Activated naive CD8-positive, alpha-beta T cell treated with anti-CD3 and anti-CD28 coated beads, Interleukin-2, amount 10 ng/mL, durations not matched to agents 7 days and 5 days (primary cell): ENCODE measurements around the gene ZHX3. TPM values are rescaled to one million over a fixed set of nuclear protein-coding genes. Genes with fewer than 3 reads are reported as not detected.

Experiments
- ATAC-seq: fragments of 150-1000 bp; cut with Tn5 transposase; one replicate; pipeline ENCODE4 v1.10.0; 2021; ENCODE audit warnings: low read depth, moderate library complexity
- POLR2A ChIA-PET: fragments of 350-600 bp; sonication (Branson Sonifier 250); formaldehyde crosslinking; loops from one replicate; lab custom pipeline; 2021; ENCODE audit warnings: antibody characterized with exemption; lab: Charles Lee
- DNase-seq: peaks from one replicate; pipeline ENCODE4 v3.0.0; 2021
- H3K27ac Mint-ChIP-seq: one replicate; pipeline ENCODE4 v1.8.0; 2022; ENCODE audit warnings: mild to moderate bottlenecking, mixed read lengths
- H3K27me3 Mint-ChIP-seq: one replicate; pipeline ENCODE4 v1.8.0; 2022; ENCODE audit warnings: mild to moderate bottlenecking, moderate library complexity, mixed read lengths
- H3K36me3 Mint-ChIP-seq: one replicate; pipeline ENCODE4 v1.8.0; 2021; ENCODE audit warnings: mild to moderate bottlenecking, mixed read lengths
- H3K4me1 Mint-ChIP-seq: one replicate; pipeline ENCODE4 v1.8.0; 2021; ENCODE audit warnings: mixed read lengths
- H3K4me3 Mint-ChIP-seq: one replicate; pipeline ENCODE4 v1.8.0; 2022; ENCODE audit warnings: mild to moderate bottlenecking, moderate library complexity, mixed read lengths
- H3K9me3 Mint-ChIP-seq: one replicate; pipeline ENCODE4 v1.8.0; 2021; ENCODE audit warnings: mixed read lengths
- total RNA-seq, 2 experiments: library from RNA; stranded (reverse); gene quantifications; one replicate each; pipeline ENCODE4 v1.2.3, GENCODE V29; 2021

ZHX3 gene
- total RNA-seq, 2 experiments from 2014 or later = 12.3 to 17.1 TPM

DNA sequence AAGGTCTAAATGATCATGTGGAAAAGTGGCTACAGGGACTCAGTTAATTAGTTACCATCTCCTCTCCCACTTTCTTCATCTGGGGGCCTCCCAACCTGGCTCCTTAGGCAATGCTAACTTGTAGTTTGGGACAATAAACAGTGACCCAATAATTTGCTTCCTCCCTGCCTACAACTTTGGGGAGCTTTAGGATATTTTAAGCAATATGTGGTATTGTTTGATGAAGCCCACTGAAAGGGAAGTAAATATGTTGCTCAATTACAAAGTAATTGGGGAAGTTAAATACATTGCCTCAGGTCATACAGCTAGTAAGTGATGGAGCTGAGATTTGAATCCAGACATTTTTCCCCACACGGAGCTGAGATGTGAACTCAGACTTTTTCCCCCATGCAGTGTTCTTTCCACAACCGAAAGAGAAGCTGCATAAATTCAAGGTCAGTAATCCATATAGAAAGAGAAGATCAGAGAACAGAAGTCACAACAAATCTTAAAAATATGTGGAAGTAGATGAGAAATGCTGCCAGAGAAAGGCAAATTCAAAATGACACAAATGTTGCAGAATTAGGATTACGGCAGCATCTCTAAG, 26.6 kb downstream of the ZHX3 start:
- Mint-ChIP-seq H3K36me3 (peaks cover 8% of the 10 kb centered on the region), H3K27me3 (no peaks in the 10 kb centered on the region), H3K4me1 (no peaks in the 10 kb centered on the region), H3K27ac (no peak overlapping the region), H3K9me3 (peaks cover 12% of the 10 kb centered on the region), H3K4me3 (no peak overlapping the region)
- ATAC-seq = no peak
- POLR2A ChIA-PET = no interaction called here
- DNase-seq = no peak

DNA sequence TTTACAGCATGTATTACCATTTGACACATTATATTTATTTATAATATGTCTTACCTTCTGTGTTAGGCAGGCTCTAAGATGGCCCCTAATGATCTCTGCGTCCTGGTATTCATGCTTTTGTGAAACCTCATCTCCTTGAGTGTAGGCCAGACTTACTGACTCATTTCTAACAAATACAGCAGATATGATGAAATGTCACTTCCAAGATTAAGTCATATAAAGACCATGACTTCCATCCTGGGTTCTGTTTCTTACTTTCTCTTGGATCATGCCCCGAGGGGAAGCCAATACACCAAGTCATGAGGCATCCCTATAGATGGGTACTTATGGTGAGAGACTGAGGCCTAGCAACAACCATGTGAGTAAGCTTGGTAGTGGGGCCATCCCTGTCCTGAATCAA, 30.2 kb downstream of the ZHX3 start:
- ATAC-seq = no peak
- peaks cover 12% of the 10 kb centered on the region for H3K9me3 Mint-ChIP-seq
- peaks cover 8% of the 10 kb centered on the region for H3K36me3 Mint-ChIP-seq
- H3K27ac Mint-ChIP-seq = no peak overlapping the region
- POLR2A ChIA-PET = no interaction called here
- no peak overlapping the region for H3K4me3 Mint-ChIP-seq
- H3K27me3 Mint-ChIP-seq = no peaks in the 10 kb centered on the region
- no peaks in the 10 kb centered on the region for H3K4me1 Mint-ChIP-seq
- DNase-seq = no peak

DNA sequence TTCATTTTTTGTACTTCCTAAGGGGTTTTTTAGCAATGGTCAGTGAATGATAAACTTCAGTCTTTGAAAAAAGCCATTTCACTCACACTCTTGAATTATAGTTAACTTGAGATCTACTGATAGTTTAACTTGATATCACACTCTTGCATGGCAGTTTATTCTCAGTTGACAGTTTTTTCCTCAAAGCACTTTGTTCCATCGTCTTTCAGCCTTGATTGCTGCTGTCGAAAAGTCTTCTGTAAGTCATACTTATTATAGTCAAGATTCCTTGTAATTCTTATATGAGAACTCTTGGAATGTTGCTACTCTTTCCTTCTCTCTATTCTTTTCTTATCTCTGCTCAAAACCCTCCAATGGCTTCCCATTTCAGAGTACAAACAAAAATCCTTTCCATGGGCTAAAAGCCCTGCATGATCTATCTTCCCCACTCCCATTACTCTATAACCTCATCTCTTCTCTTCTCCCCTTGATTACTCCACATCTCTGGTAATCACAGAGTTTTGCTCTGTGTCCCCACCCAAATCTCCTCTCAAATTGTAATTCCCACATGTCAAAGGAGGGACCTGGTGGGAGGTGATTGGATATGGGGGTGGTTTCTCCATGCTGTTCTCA, 31.2 kb downstream of the ZHX3 start:
- DNase-seq = no peak
- POLR2A ChIA-PET = no interaction called here
- peaks cover 8% of the 10 kb centered on the region for H3K36me3 Mint-ChIP-seq
- H3K9me3 Mint-ChIP-seq = peaks cover 12% of the 10 kb centered on the region
- H3K4me1 Mint-ChIP-seq = no peaks in the 10 kb centered on the region
- H3K27me3 Mint-ChIP-seq = no peaks in the 10 kb centered on the region
- H3K27ac Mint-ChIP-seq = no peak overlapping the region
- ATAC-seq = no peak
- no peak overlapping the region for H3K4me3 Mint-ChIP-seq

DNA sequence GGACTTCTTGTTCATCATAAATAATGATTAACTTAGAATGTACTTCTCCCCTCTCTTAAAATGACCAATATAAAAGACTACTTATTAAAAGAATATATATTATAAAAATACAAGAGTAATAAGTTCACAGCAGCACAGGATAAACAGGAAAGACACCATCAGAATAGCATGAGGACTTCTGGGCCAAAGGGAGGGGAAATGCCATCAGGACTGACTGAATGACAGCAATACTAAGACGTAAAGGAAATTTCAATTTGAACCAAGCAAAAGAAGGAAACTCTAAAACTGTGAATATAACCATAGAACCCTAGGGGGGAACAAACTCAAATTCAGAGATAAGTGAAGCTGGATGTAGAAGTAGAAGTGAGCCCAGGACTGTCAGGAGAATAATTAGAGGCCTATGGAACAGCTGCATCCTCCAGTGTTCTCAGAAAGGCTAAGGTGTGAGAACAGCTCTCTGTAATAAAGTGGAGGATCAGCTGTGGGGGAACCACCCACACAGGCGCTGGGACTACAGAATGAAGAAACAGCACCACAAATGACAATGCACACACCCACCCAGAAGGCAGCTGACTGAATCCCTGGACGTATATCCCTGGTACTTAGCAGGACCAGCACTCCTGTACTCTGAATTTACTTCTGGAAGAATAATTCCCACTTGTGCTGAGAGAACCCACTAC, 37.8 kb downstream of the ZHX3 start:
- no peak overlapping the region for H3K4me3 Mint-ChIP-seq
- no peaks in the 10 kb centered on the region for H3K36me3 Mint-ChIP-seq
- POLR2A ChIA-PET = no interaction called here
- DNase-seq = no peak
- no peak for ATAC-seq
- H3K27me3 Mint-ChIP-seq = no peaks in the 10 kb centered on the region
- H3K27ac Mint-ChIP-seq = no peak overlapping the region
- peaks cover 8% of the 10 kb centered on the region for H3K4me1 Mint-ChIP-seq
- H3K9me3 Mint-ChIP-seq = no peaks in the 10 kb centered on the region

DNA sequence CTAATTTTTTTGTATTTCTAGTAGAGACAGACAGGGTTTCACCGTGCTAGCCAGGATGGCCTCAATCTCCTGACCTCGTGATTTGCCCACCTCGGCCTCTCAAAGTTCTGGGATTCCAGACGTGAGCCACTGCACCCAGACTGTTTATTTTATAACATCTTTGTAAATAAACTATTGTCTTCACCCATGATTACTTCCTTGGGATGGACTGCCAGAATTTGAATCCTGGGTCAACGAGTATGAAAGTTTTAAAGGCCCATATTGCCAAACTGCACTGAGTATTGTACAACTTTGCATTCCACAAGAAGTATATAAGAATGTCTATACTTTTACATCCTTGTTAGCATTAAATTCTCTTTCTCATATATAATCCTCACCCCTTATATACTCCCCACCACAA, 38.6 kb downstream of the ZHX3 start:
- ATAC-seq = no peak
- Mint-ChIP-seq H3K27me3 (no peaks in the 10 kb centered on the region), H3K4me1 (peaks cover 8% of the 10 kb centered on the region), H3K36me3 (no peaks in the 10 kb centered on the region), H3K9me3 (no peaks in the 10 kb centered on the region), H3K27ac (no peak overlapping the region), H3K4me3 (no peak overlapping the region)
- POLR2A ChIA-PET = no interaction called here
- no peak for DNase-seq

DNA sequence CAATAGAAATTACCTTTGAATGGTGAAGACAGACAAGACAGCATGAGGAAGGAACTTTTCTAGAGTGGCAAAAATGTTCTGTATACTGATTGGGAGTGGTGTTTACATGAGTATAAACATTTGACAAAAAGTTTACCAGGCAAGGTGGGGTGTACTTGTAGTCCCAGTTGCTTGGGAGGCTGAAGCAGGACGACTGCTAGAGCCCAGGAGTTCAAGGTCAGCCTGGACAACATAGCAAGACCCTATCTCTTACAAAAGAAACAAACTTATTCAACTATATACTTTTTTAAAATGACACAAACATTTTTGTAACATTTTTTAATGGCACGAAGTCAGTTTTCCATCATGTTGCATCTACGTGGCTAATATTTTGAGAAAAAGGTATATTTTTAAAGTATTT, 40.5 kb downstream of the ZHX3 start:
- H3K9me3 Mint-ChIP-seq = no peaks in the 10 kb centered on the region
- POLR2A ChIA-PET = no interaction called here

DNA sequence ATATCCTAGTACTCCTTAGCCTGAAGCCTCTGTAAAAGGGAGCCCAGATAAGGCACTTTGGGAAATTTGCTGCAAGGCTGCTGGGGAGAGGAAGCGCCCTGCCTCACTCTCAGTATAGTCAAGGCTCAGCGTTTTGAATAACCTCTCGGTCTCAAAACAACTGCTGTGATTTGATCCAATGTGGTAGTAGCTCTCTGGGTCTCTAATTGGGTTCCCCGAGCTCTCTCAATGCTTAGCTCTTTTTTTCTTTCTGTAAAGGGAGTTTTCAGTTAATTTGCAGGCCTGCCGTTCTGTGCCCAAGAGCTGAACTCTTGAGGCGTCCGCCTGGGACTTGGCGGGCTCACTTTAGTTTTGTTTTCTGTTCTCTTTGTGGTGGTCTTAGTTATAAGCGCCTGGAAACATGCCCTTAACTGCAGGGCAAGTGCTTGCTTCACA, 41.2 kb downstream of the ZHX3 start:
- Mint-ChIP-seq H3K27ac (peak overlapping the region; percentile 60), H3K27me3 (no peaks in the 10 kb centered on the region), H3K4me3 (peak overlapping the region; percentile 66), H3K9me3 (no peaks in the 10 kb centered on the region), H3K36me3 (peaks cover 4% of the 10 kb centered on the region), H3K4me1 (peaks cover 8% of the 10 kb centered on the region)
- DNase-seq = no peak
- POLR2A ChIA-PET = no interaction called here
- peak; percentile 54 for ATAC-seq

More for the DNA sequence above, 40.5 kb downstream of the ZHX3 start:
- no peak overlapping the region for H3K4me3 Mint-ChIP-seq
- H3K27me3 Mint-ChIP-seq = no peaks in the 10 kb centered on the region
- no peak for DNase-seq
- H3K36me3 Mint-ChIP-seq = peaks cover 4% of the 10 kb centered on the region
- no peak for ATAC-seq
- no peak overlapping the region for H3K27ac Mint-ChIP-seq
- peaks cover 8% of the 10 kb centered on the region for H3K4me1 Mint-ChIP-seq

DNA sequence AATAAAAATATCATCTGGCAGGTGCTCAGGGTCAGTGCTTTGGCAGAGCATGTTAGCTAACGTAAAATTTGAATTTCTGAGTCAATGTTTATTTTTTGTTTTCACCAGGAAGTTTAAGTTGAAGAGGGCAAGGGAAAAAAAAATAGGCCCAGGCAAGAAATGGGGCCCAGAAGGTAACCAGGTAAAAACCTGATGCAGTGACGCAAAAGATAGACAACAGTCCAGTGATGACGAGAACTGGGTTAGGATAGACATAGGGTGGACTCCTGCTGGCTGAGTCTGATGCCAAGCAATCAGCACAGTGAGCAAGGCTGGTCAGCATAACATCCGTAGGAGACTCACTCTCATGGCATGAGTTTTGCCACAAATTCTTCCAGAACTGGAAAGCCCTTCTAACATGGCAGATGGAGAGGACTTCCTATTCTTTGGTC, 42.2 kb downstream of the ZHX3 start:
- no peak for ATAC-seq
- H3K9me3 Mint-ChIP-seq = no peaks in the 10 kb centered on the region
- peaks cover 4% of the 10 kb centered on the region for H3K36me3 Mint-ChIP-seq
- peaks cover 8% of the 10 kb centered on the region for H3K4me1 Mint-ChIP-seq
- no peaks in the 10 kb centered on the region for H3K27me3 Mint-ChIP-seq
- DNase-seq = no peak
- POLR2A ChIA-PET = no interaction called here
- H3K4me3 Mint-ChIP-seq = no peak overlapping the region
- H3K27ac Mint-ChIP-seq = no peak overlapping the region

DNA sequence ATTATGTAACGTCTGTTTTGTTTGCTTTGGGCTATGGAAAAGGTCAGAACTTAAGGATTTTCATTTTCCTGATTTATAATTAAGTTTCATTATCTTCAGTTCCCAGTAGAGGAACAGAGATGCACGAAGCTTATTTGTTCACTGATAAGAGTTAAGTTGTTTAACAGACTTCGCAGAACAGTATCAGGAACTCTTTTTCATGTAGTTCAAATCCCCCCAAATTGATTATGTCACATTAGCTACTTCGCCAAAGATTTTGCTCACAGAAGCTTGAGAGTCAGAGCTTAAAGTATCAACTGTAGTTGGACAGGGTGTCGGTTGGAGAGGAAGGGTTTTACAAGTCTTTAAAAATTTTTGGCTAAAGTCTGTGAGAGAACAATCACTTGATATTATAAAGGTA, 43.4 kb downstream of the ZHX3 start:
- H3K27ac Mint-ChIP-seq = no peak overlapping the region
- no peak for DNase-seq
- H3K36me3 Mint-ChIP-seq = peaks cover 4% of the 10 kb centered on the region
- no peak overlapping the region for H3K4me3 Mint-ChIP-seq
- H3K27me3 Mint-ChIP-seq = no peaks in the 10 kb centered on the region
- ATAC-seq = no peak
- no peaks in the 10 kb centered on the region for H3K9me3 Mint-ChIP-seq
- H3K4me1 Mint-ChIP-seq = peaks cover 4% of the 10 kb centered on the region
- POLR2A ChIA-PET = no interaction called here

DNA sequence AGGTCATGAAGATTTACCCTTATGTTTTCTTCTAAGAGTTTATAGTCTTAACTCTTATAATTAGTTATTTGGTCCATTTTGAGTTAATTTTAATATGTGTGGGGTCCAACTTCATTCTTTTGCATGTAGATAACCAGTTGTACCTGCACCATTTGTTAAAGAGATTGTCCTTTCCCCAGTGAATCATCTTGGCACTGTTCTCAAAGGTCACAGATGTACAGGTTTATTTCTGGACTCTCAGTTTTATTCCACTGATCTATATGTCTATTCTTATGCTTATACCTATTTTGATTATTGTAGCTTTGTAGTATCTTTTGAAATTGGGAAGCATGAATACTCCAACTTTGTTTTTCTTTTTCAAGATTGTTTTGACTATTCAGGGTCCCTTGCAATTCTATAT, 44.1 kb downstream of the ZHX3 start:
- ATAC-seq (no peak), DNase-seq (no peak)
- Mint-ChIP-seq H3K4me1 (peaks cover 4% of the 10 kb centered on the region), H3K27me3 (no peaks in the 10 kb centered on the region), H3K27ac (no peak overlapping the region), H3K4me3 (no peak overlapping the region), H3K9me3 (no peaks in the 10 kb centered on the region), H3K36me3 (peaks cover 4% of the 10 kb centered on the region)
- POLR2A ChIA-PET = no interaction called here

DNA sequence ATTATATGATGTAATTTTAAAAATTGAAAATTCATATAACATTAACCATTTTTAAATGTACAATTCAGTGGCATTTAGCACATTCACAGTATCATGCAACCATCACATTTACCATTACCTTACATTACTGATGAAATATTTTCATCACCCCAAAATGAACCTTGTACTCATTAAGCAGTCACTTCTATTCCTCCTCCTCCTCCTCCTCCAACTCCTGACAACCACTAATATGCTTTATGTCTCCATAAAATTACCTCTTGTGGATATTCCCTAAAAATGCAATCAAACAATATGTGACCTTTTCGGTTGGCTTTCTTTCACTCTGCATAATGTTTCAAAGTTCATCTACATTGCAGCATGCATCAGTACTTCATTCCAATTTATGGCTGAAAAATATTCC, 45.2 kb downstream of the ZHX3 start:
- ATAC-seq = no peak
- no peak for DNase-seq
- Mint-ChIP-seq H3K27me3 (no peaks in the 10 kb centered on the region), H3K36me3 (peaks cover 4% of the 10 kb centered on the region), H3K27ac (no peak overlapping the region), H3K4me1 (peaks cover 4% of the 10 kb centered on the region), H3K9me3 (no peaks in the 10 kb centered on the region), H3K4me3 (no peak overlapping the region)
- POLR2A ChIA-PET = no interaction called here

DNA sequence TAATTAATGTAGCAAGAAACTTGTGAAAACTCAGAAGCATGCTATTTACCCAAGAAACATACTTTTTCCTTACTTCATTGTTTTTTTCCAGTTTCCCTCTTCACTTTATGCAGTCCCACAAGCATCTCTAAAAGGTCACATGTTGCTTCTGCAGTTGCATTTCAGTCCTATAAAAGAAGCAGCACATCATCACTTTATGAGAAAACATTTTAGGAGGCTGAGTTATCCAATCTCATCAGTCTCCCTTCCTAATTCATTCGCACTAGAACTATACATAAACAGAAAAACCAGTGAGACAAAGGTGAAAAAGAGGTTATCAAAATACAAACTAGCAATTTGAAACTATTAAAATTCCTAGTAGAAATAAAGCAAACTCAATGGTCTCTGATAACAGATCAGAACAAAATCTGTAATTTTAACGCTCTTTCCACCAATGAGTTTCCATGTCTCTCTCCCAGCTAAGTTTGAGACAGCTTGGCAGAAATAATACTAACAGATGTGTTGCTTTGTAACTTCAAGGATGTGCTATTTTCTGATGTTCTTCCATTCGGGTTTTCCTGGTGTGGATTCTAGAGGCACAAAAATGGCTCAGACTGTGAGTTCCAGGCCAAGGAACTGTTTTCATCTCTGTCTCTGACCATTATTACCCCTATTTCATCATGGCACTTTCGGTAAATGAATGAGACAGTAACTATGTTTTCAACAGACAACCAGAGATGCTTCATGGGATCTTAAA, 48.4 kb downstream of the ZHX3 start:
- no peaks in the 10 kb centered on the region for H3K27me3 Mint-ChIP-seq
- H3K9me3 Mint-ChIP-seq = no peaks in the 10 kb centered on the region
- no peak overlapping the region for H3K4me3 Mint-ChIP-seq
- H3K27ac Mint-ChIP-seq = no peak overlapping the region
- H3K4me1 Mint-ChIP-seq = no peaks in the 10 kb centered on the region
- DNase-seq (no peak), ATAC-seq (no peak)
- POLR2A ChIA-PET = no interaction called here
- H3K36me3 Mint-ChIP-seq = peaks cover 6% of the 10 kb centered on the region

DNA sequence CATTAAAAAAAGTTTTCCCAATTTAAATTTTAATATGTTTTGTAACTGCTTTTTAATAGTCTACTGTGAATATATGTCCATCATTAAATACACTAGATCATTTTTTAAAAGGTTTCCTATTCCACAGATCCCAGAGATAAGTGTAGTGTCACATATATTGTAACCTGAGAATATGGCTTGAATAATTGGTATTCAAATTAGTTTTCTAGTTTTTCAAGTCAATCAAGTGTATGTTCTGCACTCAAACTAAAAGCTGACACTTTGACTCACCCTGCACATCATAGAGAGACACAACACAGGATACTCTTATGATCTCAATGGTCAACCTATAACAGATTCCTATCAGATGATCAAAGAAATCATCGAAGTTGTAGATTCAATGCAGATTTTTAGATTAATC, 49.1 kb downstream of the ZHX3 start:
- Mint-ChIP-seq H3K4me1 (no peaks in the 10 kb centered on the region), H3K9me3 (no peaks in the 10 kb centered on the region), H3K4me3 (no peak overlapping the region), H3K36me3 (peaks cover 6% of the 10 kb centered on the region), H3K27ac (no peak overlapping the region), H3K27me3 (no peaks in the 10 kb centered on the region)
- ATAC-seq (no peak), DNase-seq (no peak)
- POLR2A ChIA-PET = no interaction called here
